Measurements from ENCODE around the gene LIPC.

GRCh38 chr15:58454950-58455401 is 23.2 kb downstream of the LIPC start:
- TF ChIP-seq NR3C1 (IDR thresholded peaks at IDR 0.05) = no peak
- TF ChIP-seq REST (IDR thresholded peaks at IDR 0.05) = no peak
- TF ChIP-seq CTCF (IDR thresholded peaks at IDR 0.05) = no peak
